Panc1 (cell line): ENCODE results near the gene LITAFD. TPM values are rescaled to one million over a fixed set of nuclear protein-coding genes. Genes with fewer than 3 reads are reported as not detected.

Experiments
- ATAC-seq: fragments of 200-7000 bp; cut with Tn5 transposase; 2 replicates; pipeline ENCODE4 v1.9.1; 2020; ENCODE audit warnings: mild to moderate bottlenecking, moderate library complexity
- BruUV-seq: library from RNA; stranded (reverse); fragments of 400-500 nt; replicated peaks from 2 replicates; lab custom pipeline; 2021; lab: Mats Ljungman, UMichigan
- CTCF ChIA-PET: fragments of 300-600 bp; sonication (Branson Sonifier 250); formaldehyde crosslinking; loops from one replicate; lab custom pipeline; 2022; ENCODE audit warnings: antibody characterized with exemption; lab: Charles Lee
- POLR2A ChIA-PET: fragments of 300-600 bp; sonication (Branson Sonifier 250); formaldehyde crosslinking; loops from one replicate; lab custom pipeline; 2022; ENCODE audit warnings: antibody characterized with exemption; lab: Charles Lee
- DNase-seq: peaks from one replicate; pipeline ENCODE4 v3.0.0-alpha.2; 2010; ENCODE audit warnings: low read depth, low spot score
- H3K27ac ChIP-seq: 2 replicates; pipeline ENCODE4 v1.5.1; 2011; ENCODE audit warnings: mild to moderate bottlenecking, low read length, inconsistent platforms
- H3K27me3 ChIP-seq: fragments of 200-500 bp; sonication (Bioruptor generic); 2 replicates; pipeline ENCODE4 v1.6.0; 2014; ENCODE audit warnings: low read length, inconsistent platforms; ENCODE audit not compliant: control insufficient read depth, insufficient read depth
- H3K36me3 ChIP-seq: fragments of 200-500 bp; sonication (Bioruptor generic); 2 replicates; pipeline ENCODE4 v1.5.1; 2014; ENCODE audit warnings: inconsistent platforms, mild to moderate bottlenecking, low read length, moderate library complexity; ENCODE audit not compliant: control insufficient read depth, insufficient read depth
- H3K4me1 ChIP-seq: 2 replicates; pipeline ENCODE4 v1.5.1; 2011; ENCODE audit warnings: inconsistent platforms, mild to moderate bottlenecking, low read length, moderate library complexity; ENCODE audit not compliant: control insufficient read depth, insufficient read depth
- H3K4me3 ChIP-seq, 2 experiments: 2 replicates each; pipeline ENCODE4 v1.5.1; 2011 to 2012; ENCODE audit warnings: low read depth in 2 of 2, low read length in 2 of 2, mild to moderate bottlenecking in 2 of 2, inconsistent platforms in 1 of 2, moderate library complexity in 1 of 2
- H3K9me3 ChIP-seq: fragments of 200-500 bp; sonication (Bioruptor generic); 2 replicates; pipeline ENCODE4 v1.5.1; 2014; ENCODE audit warnings: low read depth, mild to moderate bottlenecking, inconsistent platforms, low read length, moderate library complexity; ENCODE audit not compliant: control insufficient read depth, insufficient read depth
- POLR2AphosphoS5 ChIP-seq: IDR thresholded peaks from 2 replicates; pipeline ENCODE4 v1.6.1; 2012; ENCODE audit warnings: mild to moderate bottlenecking, low read depth, low read length, moderate library complexity
- SIN3A ChIP-seq: IDR thresholded peaks from 2 replicates; pipeline ENCODE4 v1.6.1; 2012; ENCODE audit warnings: low read depth, mild to moderate bottlenecking, low read length, moderate library complexity, borderline replicate concordance; ENCODE audit not compliant: insufficient read depth
- TCF7L2 ChIP-seq: IDR thresholded peaks from 2 replicates; pipeline ENCODE4 v1.6.1; 2011; ENCODE audit warnings: mild to moderate bottlenecking, low read depth, low read length, inconsistent platforms
- in situ Hi-C: cut with HindIII; loops from 2 replicates; pipeline ENCODE4 v1.10.0; 2016; ENCODE audit warnings: low sequenced_read_pairs, low pct_unique_long_range_greater_than_20kb
- intact Hi-C: fragments of 100-400 bp; cut with micrococcal nuclease; formaldehyde crosslinking; loops from one replicate; pipeline ENCODE4 v1.10.0; 2022; ENCODE audit not compliant: unreplicated experiment
- total RNA-seq: library from RNA; stranded (reverse); gene quantifications from one replicate; pipeline ENCODE4 v1.2.1, GENCODE V29; 2021; ENCODE audit not compliant: unreplicated experiment
- TF ChIP-seq, protein P1 (sequence below): fragments of 450-650 bp; IDR thresholded peaks from 2 replicates; pipeline ENCODE4 v1.5.1; 2017; ENCODE audit warnings: mild to moderate bottlenecking
- TF ChIP-seq, protein P2 (sequence below), 2 experiments: IDR thresholded peaks; 2 replicates each; pipeline ENCODE4 v1.6.1; 2011 to 2012; ENCODE audit warnings: low read depth in 2 of 2, control low read depth in 1 of 2, low read length in 1 of 2, mild to moderate bottlenecking in 1 of 2, moderate library complexity in 1 of 2; ENCODE audit not compliant: insufficient read depth in 1 of 2

Gene LITAFD
- total RNA-seq, 1 experiment from 2014 or later, result not detected

DNA sequence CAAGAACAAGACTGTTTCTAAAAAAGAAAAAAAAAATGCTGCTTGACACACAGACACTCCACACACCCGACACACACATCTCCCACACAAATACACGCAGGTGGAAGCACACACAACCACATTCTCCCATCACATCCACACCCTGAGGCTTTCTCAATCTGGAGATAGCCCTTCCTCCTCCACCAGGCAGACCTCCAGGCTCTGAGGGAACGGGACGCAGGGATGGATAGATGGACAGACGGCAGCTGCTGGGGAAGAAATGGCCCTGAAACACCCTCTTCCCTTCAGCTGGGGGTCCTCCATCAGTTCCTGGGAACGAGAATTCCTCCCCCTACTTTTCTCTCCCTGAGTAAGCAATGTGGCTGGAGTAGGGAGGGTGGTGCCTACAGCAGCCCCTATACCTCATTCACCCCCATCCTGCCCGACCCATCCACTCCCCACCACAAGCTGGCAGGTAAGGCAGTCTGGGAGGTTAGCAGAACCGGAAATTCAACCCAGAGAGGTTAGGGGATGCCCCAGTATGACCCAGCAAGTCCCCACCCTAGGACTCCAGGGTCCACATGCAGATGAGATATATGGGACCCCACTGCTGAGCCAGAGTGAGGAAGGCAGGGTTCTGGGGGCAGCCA is 4.1 kb upstream of the LITAFD start:
- H3K36me3 ChIP-seq, result no peaks in the 10 kb centered on the region
- POLR2A ChIA-PET, result interaction anchor here (0.6 to 0.9 kb wide), 2 partner anchors 9 to 102 kb away, joined by 3 to 4 read pairs; partner anchors contain the start of gene CARHSP1
- no peak overlapping the region for H3K4me3 ChIP-seq
- TF ChIP-seq TCF7L2, result no peak
- no peak for TF ChIP-seq SIN3A
- no peak for TF ChIP-seq POLR2AphosphoS5
- TF ChIP-seq, protein P1, sequence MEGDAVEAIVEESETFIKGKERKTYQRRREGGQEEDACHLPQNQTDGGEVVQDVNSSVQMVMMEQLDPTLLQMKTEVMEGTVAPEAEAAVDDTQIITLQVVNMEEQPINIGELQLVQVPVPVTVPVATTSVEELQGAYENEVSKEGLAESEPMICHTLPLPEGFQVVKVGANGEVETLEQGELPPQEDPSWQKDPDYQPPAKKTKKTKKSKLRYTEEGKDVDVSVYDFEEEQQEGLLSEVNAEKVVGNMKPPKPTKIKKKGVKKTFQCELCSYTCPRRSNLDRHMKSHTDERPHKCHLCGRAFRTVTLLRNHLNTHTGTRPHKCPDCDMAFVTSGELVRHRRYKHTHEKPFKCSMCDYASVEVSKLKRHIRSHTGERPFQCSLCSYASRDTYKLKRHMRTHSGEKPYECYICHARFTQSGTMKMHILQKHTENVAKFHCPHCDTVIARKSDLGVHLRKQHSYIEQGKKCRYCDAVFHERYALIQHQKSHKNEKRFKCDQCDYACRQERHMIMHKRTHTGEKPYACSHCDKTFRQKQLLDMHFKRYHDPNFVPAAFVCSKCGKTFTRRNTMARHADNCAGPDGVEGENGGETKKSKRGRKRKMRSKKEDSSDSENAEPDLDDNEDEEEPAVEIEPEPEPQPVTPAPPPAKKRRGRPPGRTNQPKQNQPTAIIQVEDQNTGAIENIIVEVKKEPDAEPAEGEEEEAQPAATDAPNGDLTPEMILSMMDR, result no peak
- TF ChIP-seq, protein P2, sequence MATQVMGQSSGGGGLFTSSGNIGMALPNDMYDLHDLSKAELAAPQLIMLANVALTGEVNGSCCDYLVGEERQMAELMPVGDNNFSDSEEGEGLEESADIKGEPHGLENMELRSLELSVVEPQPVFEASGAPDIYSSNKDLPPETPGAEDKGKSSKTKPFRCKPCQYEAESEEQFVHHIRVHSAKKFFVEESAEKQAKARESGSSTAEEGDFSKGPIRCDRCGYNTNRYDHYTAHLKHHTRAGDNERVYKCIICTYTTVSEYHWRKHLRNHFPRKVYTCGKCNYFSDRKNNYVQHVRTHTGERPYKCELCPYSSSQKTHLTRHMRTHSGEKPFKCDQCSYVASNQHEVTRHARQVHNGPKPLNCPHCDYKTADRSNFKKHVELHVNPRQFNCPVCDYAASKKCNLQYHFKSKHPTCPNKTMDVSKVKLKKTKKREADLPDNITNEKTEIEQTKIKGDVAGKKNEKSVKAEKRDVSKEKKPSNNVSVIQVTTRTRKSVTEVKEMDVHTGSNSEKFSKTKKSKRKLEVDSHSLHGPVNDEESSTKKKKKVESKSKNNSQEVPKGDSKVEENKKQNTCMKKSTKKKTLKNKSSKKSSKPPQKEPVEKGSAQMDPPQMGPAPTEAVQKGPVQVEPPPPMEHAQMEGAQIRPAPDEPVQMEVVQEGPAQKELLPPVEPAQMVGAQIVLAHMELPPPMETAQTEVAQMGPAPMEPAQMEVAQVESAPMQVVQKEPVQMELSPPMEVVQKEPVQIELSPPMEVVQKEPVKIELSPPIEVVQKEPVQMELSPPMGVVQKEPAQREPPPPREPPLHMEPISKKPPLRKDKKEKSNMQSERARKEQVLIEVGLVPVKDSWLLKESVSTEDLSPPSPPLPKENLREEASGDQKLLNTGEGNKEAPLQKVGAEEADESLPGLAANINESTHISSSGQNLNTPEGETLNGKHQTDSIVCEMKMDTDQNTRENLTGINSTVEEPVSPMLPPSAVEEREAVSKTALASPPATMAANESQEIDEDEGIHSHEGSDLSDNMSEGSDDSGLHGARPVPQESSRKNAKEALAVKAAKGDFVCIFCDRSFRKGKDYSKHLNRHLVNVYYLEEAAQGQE (IDR thresholded peaks at IDR 0.05; ENCODE audit: insufficient read depth in 1 of 2, low read depth in 2 of 2, low read length in 1 of 2), result no peak
- no TSS peak for BruUV-seq
- DNase-seq, result no peak
- ATAC-seq, result no peak
- H3K27me3 ChIP-seq, result no peaks in the 10 kb centered on the region
- no peak overlapping the region for H3K27ac ChIP-seq
- CTCF ChIA-PET, result interaction anchor here (0.6 to 1.0 kb wide), 3 partner anchors 60 to 192 kb away, joined by 3 read pairs; no protein-coding TSS in a partner anchor
- in situ Hi-C loops, result no loop called here
- intact Hi-C loops, result no loop called here
- H3K9me3 ChIP-seq, result no peaks in the 10 kb centered on the region
- H3K4me1 ChIP-seq, result no peaks in the 10 kb centered on the region

DNA sequence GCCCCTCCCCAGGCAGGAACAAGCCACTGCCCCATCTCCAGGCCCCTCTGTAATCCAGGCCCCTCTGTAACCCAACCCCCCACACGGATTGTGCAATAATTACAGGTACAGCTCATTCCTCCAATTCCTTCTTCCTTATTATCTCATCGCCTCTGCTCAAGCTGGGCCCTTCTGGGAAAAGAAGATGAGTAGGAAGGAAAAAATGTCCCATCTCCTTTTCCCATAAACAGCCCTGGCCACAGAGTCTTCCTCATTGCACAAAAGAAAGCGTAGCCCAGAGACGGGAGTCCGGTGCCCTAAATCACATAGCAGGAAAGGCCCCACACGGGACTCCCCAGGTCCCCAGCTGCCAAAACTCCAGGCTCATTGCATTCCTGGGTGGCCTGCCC is 3.6 kb upstream of the LITAFD start:
- ChIA-PET CTCF (interaction anchor here (0.6 to 1.0 kb wide), 3 partner anchors 60 to 192 kb away, joined by 3 read pairs; no protein-coding TSS in a partner anchor), POLR2A (interaction anchor here (0.6 to 0.9 kb wide), 2 partner anchors 10 to 102 kb away, joined by 3 to 4 read pairs; partner anchors contain the start of gene CARHSP1)
- no TSS peak for BruUV-seq
- no peak for DNase-seq
- intact Hi-C loops, result no loop called here
- no peak for ATAC-seq
- H3K4me1 ChIP-seq, result no peaks in the 10 kb centered on the region
- no peaks in the 10 kb centered on the region for H3K27me3 ChIP-seq
- no peaks in the 10 kb centered on the region for H3K9me3 ChIP-seq
- TF ChIP-seq, protein P1, result no peak
- TF ChIP-seq, protein P2 (IDR thresholded peaks at IDR 0.05; ENCODE audit: insufficient read depth in 1 of 2, low read depth in 2 of 2, low read length in 1 of 2), result no peak
- no peak for TF ChIP-seq SIN3A
- no peak for TF ChIP-seq TCF7L2
- no peak overlapping the region for H3K27ac ChIP-seq
- in situ Hi-C loops, result no loop called here
- no peak overlapping the region for H3K4me3 ChIP-seq
- no peaks in the 10 kb centered on the region for H3K36me3 ChIP-seq
